Lower leg skin (tissue), 3 donors: Measurements from ENCODE around the gene B4GALT7.
"Not testable (repeated sequence)": the region's sequence is repeated elsewhere in the genome, so short reads cannot be mapped to it uniquely, and the experiment has no call there.

Experiments used
- CTCF ChIP-seq, 3 donors: fragments of 450-650 bp; IDR thresholded peaks; one replicate each; pipeline ENCODE4 v1.5.1; 2016; ENCODE audit warnings: antibody characterized with exemption in 3 of 3, mild to moderate bottlenecking in 3 of 3, moderate library complexity in 2 of 3
- POLR2A ChIP-seq, 2 donors: fragments of 450-650 bp; IDR thresholded peaks; one replicate each; pipeline ENCODE4 v1.6.1; 2016 to 2017; ENCODE audit warnings: antibody characterized with exemption in 2 of 2, mild to moderate bottlenecking in 1 of 2, moderate library complexity in 1 of 2

GRCh38 chr5:177634912-177635311 lies 35.0 kb downstream of the B4GALT7 start:
- not testable (repeated sequence) for TF ChIP-seq CTCF, POLR2A (IDR thresholded peaks at IDR 0.05)
